K562 (cell line): ENCODE results near the gene PDIA4.

ENCODE experiments used
- FOXM1 ChIP-seq, 2 experiments: fragments of 450-650 bp in 1 of 2; sonication (generic) in 1 of 2; formaldehyde crosslinking in 1 of 2; IDR thresholded peaks; 2 replicates each; pipeline versions ENCODE4 v1.6.1 to v1.9.0; 2017 to 2022; ENCODE audit warnings: low read depth in 2 of 2, mild to moderate bottlenecking in 2 of 2, missing genetic modification reagents in 1 of 2, moderate library complexity in 1 of 2
- HCFC1 ChIP-seq: IDR thresholded peaks from 2 replicates; pipeline ENCODE4 v1.6.1; 2012; ENCODE audit warnings: low read depth, low read length, improper control_type of control experiment
- MYC ChIP-seq, 2 experiments: fragments of 250-450 bp in 1 of 2; sonication (Bioruptor Pico) in 1 of 2; IDR thresholded peaks; 2 replicates each; pipeline versions ENCODE4 v1.5.1 to v1.6.1; 2012 to 2021; ENCODE audit warnings: low read depth in 2 of 2, borderline replicate concordance in 1 of 2, improper control_type of control experiment in 1 of 2, low read length in 1 of 2, mild to moderate bottlenecking in 1 of 2, moderate library complexity in 1 of 2
- POLR2A ChIP-seq: fragments of 450-650 bp; conservative IDR thresholded peaks from 2 replicates; pipeline ENCODE4 v1.6.1; 2016
- TAL1 ChIP-seq: fragments of 450-650 bp; IDR thresholded peaks from 2 replicates; pipeline ENCODE4 v1.6.1; 2016; ENCODE audit warnings: mild to moderate bottlenecking
- TBL1XR1 ChIP-seq, 2 experiments: IDR thresholded peaks; 2 replicates each; pipeline ENCODE4 v1.6.1; 2012; ENCODE audit warnings: improper control_type of control experiment in 2 of 2, low read length in 2 of 2, mild to moderate bottlenecking in 1 of 2
- ZNF274 ChIP-seq: IDR thresholded peaks from 2 replicates; pipeline ENCODE4 v1.6.1; 2011; ENCODE audit warnings: low read depth, mild to moderate bottlenecking, low read length, moderate library complexity, borderline replicate concordance
- ZNF583 ChIP-seq: fragments of 250-450 bp; sonication (Bioruptor Pico); IDR thresholded peaks from 2 replicates; pipeline ENCODE4 v1.4.0; 2020
- ZNF79 ChIP-seq: fragments of 250-450 bp; sonication (Bioruptor Pico); IDR thresholded peaks from 2 replicates; pipeline ENCODE4 v1.4.0; 2020; ENCODE audit warnings: low read depth, mild to moderate bottlenecking, moderate library complexity
- TF ChIP-seq, protein P1 (sequence below), 2 experiments: fragments of 450-650 bp in 1 of 2; sonication (generic) in 1 of 2; formaldehyde crosslinking in 1 of 2; IDR thresholded peaks; 2 replicates each; pipeline versions ENCODE4 v1.7.1 to v1.9.0; 2016 to 2022; ENCODE audit warnings: inconsistent platforms in 1 of 2, mild to moderate bottlenecking in 1 of 2, missing genetic modification reagents in 1 of 2
- TF ChIP-seq, protein P2 (sequence below), 3 experiments: IDR thresholded peaks in 2 of 3; conservative IDR thresholded peaks in 1 of 3; 2 replicates each; pipeline ENCODE4 v1.5.1; 2011 to 2012; ENCODE audit warnings: low read length in 3 of 3, mild to moderate bottlenecking in 3 of 3, control low read depth in 2 of 3, improper control_type of control experiment in 1 of 3, inconsistent platforms in 1 of 3, low read depth in 1 of 3, mixed read lengths in 1 of 3, moderate library complexity in 1 of 3; ENCODE audit not compliant: insufficient read depth in 2 of 3
- TF ChIP-seq, protein P3 (sequence below): fragments of 450-650 bp; IDR thresholded peaks from 2 replicates; pipeline ENCODE4 v1.6.1; 2016; ENCODE audit warnings: borderline replicate concordance

DNA sequence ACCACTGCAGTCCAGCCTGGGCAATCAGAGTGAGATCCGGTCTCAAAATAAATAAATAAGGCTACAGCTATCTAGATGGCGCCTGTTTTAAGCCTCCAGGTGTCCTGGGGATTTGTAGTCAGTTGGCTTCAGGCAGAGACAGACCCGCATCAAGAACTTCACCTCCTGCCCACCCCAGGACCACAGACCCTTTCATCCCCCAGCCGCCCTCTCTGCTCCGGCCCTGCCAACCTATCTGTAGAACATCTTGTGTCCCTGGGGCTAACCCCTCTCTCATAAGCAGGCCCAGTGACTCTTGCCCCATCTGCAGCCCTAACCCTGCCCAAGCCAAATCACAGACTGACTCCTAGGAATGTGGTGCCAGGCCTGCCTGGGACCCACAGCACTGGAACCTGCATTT, 17.9 kb downstream of the PDIA4 start:
- TF ChIP-seq ZNF79 (CRISPR knock-in tag): no peak
- TF ChIP-seq POLR2A: no peak
- TF ChIP-seq, protein P1, sequence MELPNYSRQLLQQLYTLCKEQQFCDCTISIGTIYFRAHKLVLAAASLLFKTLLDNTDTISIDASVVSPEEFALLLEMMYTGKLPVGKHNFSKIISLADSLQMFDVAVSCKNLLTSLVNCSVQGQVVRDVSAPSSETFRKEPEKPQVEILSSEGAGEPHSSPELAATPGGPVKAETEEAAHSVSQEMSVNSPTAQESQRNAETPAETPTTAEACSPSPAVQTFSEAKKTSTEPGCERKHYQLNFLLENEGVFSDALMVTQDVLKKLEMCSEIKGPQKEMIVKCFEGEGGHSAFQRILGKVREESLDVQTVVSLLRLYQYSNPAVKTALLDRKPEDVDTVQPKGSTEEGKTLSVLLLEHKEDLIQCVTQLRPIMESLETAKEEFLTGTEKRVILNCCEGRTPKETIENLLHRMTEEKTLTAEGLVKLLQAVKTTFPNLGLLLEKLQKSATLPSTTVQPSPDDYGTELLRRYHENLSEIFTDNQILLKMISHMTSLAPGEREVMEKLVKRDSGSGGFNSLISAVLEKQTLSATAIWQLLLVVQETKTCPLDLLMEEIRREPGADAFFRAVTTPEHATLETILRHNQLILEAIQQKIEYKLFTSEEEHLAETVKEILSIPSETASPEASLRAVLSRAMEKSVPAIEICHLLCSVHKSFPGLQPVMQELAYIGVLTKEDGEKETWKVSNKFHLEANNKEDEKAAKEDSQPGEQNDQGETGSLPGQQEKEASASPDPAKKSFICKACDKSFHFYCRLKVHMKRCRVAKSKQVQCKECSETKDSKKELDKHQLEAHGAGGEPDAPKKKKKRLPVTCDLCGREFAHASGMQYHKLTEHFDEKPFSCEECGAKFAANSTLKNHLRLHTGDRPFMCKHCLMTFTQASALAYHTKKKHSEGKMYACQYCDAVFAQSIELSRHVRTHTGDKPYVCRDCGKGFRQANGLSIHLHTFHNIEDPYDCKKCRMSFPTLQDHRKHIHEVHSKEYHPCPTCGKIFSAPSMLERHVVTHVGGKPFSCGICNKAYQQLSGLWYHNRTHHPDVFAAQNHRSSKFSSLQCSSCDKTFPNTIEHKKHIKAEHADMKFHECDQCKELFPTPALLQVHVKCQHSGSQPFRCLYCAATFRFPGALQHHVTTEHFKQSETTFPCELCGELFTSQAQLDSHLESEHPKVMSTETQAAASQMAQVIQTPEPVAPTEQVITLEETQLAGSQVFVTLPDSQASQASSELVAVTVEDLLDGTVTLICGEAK (IDR thresholded peaks at IDR 0.05): no peak
- TF ChIP-seq, protein P1 (CRISPR knock-in tag; IDR thresholded peaks at IDR 0.05): no peak
- TF ChIP-seq, protein P2, sequence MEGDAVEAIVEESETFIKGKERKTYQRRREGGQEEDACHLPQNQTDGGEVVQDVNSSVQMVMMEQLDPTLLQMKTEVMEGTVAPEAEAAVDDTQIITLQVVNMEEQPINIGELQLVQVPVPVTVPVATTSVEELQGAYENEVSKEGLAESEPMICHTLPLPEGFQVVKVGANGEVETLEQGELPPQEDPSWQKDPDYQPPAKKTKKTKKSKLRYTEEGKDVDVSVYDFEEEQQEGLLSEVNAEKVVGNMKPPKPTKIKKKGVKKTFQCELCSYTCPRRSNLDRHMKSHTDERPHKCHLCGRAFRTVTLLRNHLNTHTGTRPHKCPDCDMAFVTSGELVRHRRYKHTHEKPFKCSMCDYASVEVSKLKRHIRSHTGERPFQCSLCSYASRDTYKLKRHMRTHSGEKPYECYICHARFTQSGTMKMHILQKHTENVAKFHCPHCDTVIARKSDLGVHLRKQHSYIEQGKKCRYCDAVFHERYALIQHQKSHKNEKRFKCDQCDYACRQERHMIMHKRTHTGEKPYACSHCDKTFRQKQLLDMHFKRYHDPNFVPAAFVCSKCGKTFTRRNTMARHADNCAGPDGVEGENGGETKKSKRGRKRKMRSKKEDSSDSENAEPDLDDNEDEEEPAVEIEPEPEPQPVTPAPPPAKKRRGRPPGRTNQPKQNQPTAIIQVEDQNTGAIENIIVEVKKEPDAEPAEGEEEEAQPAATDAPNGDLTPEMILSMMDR (IDR thresholded peaks at IDR 0.05 in 2 of 3, conservative IDR thresholded peaks at IDR 0.05 in 1 of 3; ENCODE audit: insufficient read depth in 2 of 3, low read depth in 1 of 3, low read length in 3 of 3): no peak
- no peak for TF ChIP-seq ZNF583 (CRISPR knock-in tag)
- TF ChIP-seq MYC (IDR thresholded peaks at IDR 0.05; ENCODE audit: low read depth, low read length): no peak
- TF ChIP-seq MYC (CRISPR knock-in tag; IDR thresholded peaks at IDR 0.05; ENCODE audit: borderline replicate concordance, low read depth): no peak
- no peak for TF ChIP-seq HCFC1
- TF ChIP-seq, protein P3, sequence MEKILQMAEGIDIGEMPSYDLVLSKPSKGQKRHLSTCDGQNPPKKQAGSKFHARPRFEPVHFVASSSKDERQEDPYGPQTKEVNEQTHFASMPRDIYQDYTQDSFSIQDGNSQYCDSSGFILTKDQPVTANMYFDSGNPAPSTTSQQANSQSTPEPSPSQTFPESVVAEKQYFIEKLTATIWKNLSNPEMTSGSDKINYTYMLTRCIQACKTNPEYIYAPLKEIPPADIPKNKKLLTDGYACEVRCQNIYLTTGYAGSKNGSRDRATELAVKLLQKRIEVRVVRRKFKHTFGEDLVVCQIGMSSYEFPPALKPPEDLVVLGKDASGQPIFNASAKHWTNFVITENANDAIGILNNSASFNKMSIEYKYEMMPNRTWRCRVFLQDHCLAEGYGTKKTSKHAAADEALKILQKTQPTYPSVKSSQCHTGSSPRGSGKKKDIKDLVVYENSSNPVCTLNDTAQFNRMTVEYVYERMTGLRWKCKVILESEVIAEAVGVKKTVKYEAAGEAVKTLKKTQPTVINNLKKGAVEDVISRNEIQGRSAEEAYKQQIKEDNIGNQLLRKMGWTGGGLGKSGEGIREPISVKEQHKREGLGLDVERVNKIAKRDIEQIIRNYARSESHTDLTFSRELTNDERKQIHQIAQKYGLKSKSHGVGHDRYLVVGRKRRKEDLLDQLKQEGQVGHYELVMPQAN: no peak
- no peak for TF ChIP-seq ZNF274
- TF ChIP-seq TAL1: no peak
- no peak for TF ChIP-seq TBL1XR1 (IDR thresholded peaks at IDR 0.05; ENCODE audit: low read length in 2 of 2)
- TF ChIP-seq FOXM1 (IDR thresholded peaks at IDR 0.05; ENCODE audit: low read depth): no peak
- TF ChIP-seq FOXM1 (CRISPR knock-in tag; IDR thresholded peaks at IDR 0.05; ENCODE audit: low read depth): no peak
